A549 (cell line): ENCODE data around the gene CTNNA1.

ENCODE experiments used
- BCL3 ChIP-seq: fragments of >200 bp; sonication (Bioruptor Twin); formaldehyde crosslinking; IDR thresholded peaks from 3 replicates; pipeline ENCODE4 v1.6.1; 2016
- CEBPB ChIP-seq, 2 experiments: fragments of >200 bp in 1 of 2; sonication (Bioruptor Twin) in 1 of 2; formaldehyde crosslinking in 1 of 2; IDR thresholded peaks; 2 replicates each; pipeline ENCODE4 v1.6.1; 2012 to 2016
- CHD2 ChIP-seq: fragments of 150-350 bp; IDR thresholded peaks from 2 replicates; pipeline ENCODE4 v1.6.1; 2014; ENCODE audit warnings: low read length; ENCODE audit not compliant: partially characterized antibody
- CTCF ChIP-seq: fragments of >200 bp; sonication (Bioruptor Twin); formaldehyde crosslinking; IDR thresholded peaks from 3 replicates; pipeline ENCODE4 v1.5.1; 2016
- EHF ChIP-seq: fragments of 250-450 bp; sonication (Bioruptor Pico); IDR thresholded peaks from 2 replicates; pipeline ENCODE4 v1.5.0; 2020; ENCODE audit warnings: mild to moderate bottlenecking
- ELK1 ChIP-seq: fragments of 150-350 bp; IDR thresholded peaks from 2 replicates; pipeline ENCODE4 v1.6.1; 2014; ENCODE audit warnings: low read depth, mild to moderate bottlenecking, low read length
- ESRRA ChIP-seq: fragments of 150-350 bp; IDR thresholded peaks from 2 replicates; pipeline ENCODE4 v1.6.1; 2014; ENCODE audit warnings: mild to moderate bottlenecking, low read length, borderline replicate concordance
- MAZ ChIP-seq: fragments of 150-350 bp; IDR thresholded peaks from 2 replicates; pipeline ENCODE4 v1.6.1; 2014; ENCODE audit warnings: antibody characterized with exemption, low read depth, low read length, borderline replicate concordance
- PHF8 ChIP-seq: fragments of 200-600 bp; sonication (generic); IDR thresholded peaks from 2 replicates; pipeline ENCODE4 v1.6.1; 2016; ENCODE audit warnings: low read depth, mild to moderate bottlenecking, antibody characterized with exemption, moderate library complexity, borderline replicate concordance
- REST ChIP-seq: fragments of 200-600 bp; sonication (generic); IDR thresholded peaks from 2 replicates; pipeline ENCODE4 v1.6.1; 2016; ENCODE audit warnings: antibody characterized with exemption, mild to moderate bottlenecking, moderate library complexity
- RFX5 ChIP-seq: fragments of 450-650 bp; IDR thresholded peaks from 2 replicates; pipeline ENCODE4 v1.7.1; 2014; ENCODE audit warnings: antibody characterized with exemption, mild to moderate bottlenecking, moderate library complexity
- TFCP2L1 ChIP-seq: fragments of 250-450 bp; sonication (Bioruptor Pico); IDR thresholded peaks from 2 replicates; pipeline ENCODE4 v1.5.0; 2021; ENCODE audit warnings: mild to moderate bottlenecking

- TF ChIP-seq ELK1 (no peak), CHD2 (no peak), CEBPB (IDR thresholded peaks at IDR 0.05) (no peak), BCL3 (no peak), CTCF (no peak), PHF8 (no peak), TFCP2L1 (CRISPR knock-in tag) (no peak), MAZ (no peak), EHF (CRISPR knock-in tag) (no peak), REST (no peak), ESRRA (no peak), RFX5 (no peak)
These were observed 145.5 kb downstream of the CTNNA1 start for GRCh38 chr5:138898742-138899141.
